Sigmoid colon (tissue), 4 donors: ENCODE results near the gene GALK1.

ENCODE experiments used
- EP300 ChIP-seq, 4 donors: sonication (generic); formaldehyde crosslinking; IDR thresholded peaks; one replicate each; pipeline ENCODE4 v1.6.1; 2017; ENCODE audit warnings: antibody characterized with exemption in 4 of 4
- POLR2A ChIP-seq, 2 donors: fragments of 450-650 bp; IDR thresholded peaks; one replicate each; pipeline ENCODE4 v1.6.1; 2016; ENCODE audit warnings: antibody characterized with exemption in 2 of 2, mild to moderate bottlenecking in 2 of 2, moderate library complexity in 2 of 2
- POLR2AphosphoS5 ChIP-seq, 4 donors: sonication (generic); formaldehyde crosslinking; IDR thresholded peaks; one replicate each; pipeline ENCODE4 v1.6.1; 2017; ENCODE audit warnings: antibody characterized with exemption in 4 of 4
- TF ChIP-seq, protein P1 (sequence below), 4 experiments: fragments of 450-650 bp in 3 of 4; fragments of 200-600 bp in 1 of 4; IDR thresholded peaks; one replicate each; pipeline ENCODE4 v1.5.1; 2016 to 2019; ENCODE audit warnings: antibody characterized with exemption in 4 of 4, mild to moderate bottlenecking in 3 of 4, moderate library complexity in 2 of 4

DNA sequence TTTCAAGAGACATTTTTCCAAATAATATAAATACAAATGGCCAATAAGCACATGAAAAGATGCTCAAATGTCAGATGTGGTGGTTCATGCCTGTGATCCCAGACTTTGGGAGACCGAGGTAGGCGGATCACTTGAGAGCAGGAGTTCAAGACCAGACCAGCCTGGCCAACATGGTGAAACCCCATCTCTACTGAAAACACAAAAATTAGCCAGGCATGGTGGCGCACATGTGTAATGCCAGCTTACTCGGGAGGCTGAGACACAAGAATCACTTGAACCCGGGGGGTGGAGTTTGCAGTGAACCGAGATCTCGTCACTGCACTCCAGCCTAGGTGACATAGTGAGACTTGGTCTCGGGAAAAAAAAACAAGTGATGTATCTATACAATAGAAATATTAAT is 2.9 kb upstream of the GALK1 start:
- no peak for TF ChIP-seq POLR2A (IDR thresholded peaks at IDR 0.05)
- no peak for TF ChIP-seq EP300 (IDR thresholded peaks at IDR 0.05)
- TF ChIP-seq, protein P1, sequence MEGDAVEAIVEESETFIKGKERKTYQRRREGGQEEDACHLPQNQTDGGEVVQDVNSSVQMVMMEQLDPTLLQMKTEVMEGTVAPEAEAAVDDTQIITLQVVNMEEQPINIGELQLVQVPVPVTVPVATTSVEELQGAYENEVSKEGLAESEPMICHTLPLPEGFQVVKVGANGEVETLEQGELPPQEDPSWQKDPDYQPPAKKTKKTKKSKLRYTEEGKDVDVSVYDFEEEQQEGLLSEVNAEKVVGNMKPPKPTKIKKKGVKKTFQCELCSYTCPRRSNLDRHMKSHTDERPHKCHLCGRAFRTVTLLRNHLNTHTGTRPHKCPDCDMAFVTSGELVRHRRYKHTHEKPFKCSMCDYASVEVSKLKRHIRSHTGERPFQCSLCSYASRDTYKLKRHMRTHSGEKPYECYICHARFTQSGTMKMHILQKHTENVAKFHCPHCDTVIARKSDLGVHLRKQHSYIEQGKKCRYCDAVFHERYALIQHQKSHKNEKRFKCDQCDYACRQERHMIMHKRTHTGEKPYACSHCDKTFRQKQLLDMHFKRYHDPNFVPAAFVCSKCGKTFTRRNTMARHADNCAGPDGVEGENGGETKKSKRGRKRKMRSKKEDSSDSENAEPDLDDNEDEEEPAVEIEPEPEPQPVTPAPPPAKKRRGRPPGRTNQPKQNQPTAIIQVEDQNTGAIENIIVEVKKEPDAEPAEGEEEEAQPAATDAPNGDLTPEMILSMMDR (IDR thresholded peaks at IDR 0.05), result no peak
- no peak for TF ChIP-seq POLR2AphosphoS5 (IDR thresholded peaks at IDR 0.05)
